IMR-90 (cell line): ENCODE data around the gene FARSB. TPM values are rescaled to one million over a fixed set of nuclear protein-coding genes. Genes with fewer than 3 reads are reported as not detected.

Experiments used
- ATAC-seq: fragments of 200-7000 bp; cut with Tn5 transposase; 2 replicates; pipeline ENCODE4 v1.9.1; 2020; ENCODE audit warnings: low read depth, mild to moderate bottlenecking, moderate library complexity
- BruUV-seq: library from RNA; stranded (reverse); fragments of 400-500 nt; replicated peaks from 2 replicates; lab custom pipeline; 2021; lab: Mats Ljungman, UMichigan
- CTCF ChIA-PET: fragments of 300-600 bp; formaldehyde crosslinking; extraction: SDS; loops from one replicate; lab custom pipeline; 2021; ENCODE audit warnings: antibody characterized with exemption; lab: Yijun Ruan, JAX
- POLR2A ChIA-PET: fragments of 300-600 bp; sonication (Branson Sonifier 250); formaldehyde crosslinking; loops from one replicate; lab custom pipeline; 2022; ENCODE audit warnings: antibody characterized with exemption; ENCODE audit not compliant: unreplicated experiment; lab: Charles Lee
- DNase-seq: peaks from one replicate; pipeline ENCODE4 v3.0.0; 2013
- H2AFZ ChIP-seq: replicated peaks from 2 replicates; pipeline ENCODE3; 2013; ENCODE audit warnings: low read length, mild to moderate bottlenecking; ENCODE audit not compliant: poor library complexity
- H2AK5ac ChIP-seq: 2 replicates; pipeline ENCODE4 v1.6.1; 2013; ENCODE audit warnings: low read depth, low read length, inconsistent platforms
- H2AK9ac ChIP-seq: replicated peaks from 2 replicates; pipeline ENCODE3; 2013; ENCODE audit warnings: mild to moderate bottlenecking, low read depth, low read length, moderate library complexity; ENCODE audit not compliant: poor library complexity
- H2BK120ac ChIP-seq: 2 replicates; pipeline ENCODE4 v1.6.1; 2013; ENCODE audit warnings: low read depth, low read length, inconsistent platforms
- H2BK15ac ChIP-seq: 3 replicates; pipeline ENCODE4 v1.6.1; 2013; ENCODE audit warnings: low read depth, low read length, inconsistent platforms
- H2BK20ac ChIP-seq: 2 replicates; pipeline ENCODE4 v1.6.1; 2013; ENCODE audit warnings: low read depth, mild to moderate bottlenecking, inconsistent platforms, low read length, moderate library complexity
- H2BK5ac ChIP-seq: 2 replicates; pipeline ENCODE4 v1.6.1; 2013; ENCODE audit warnings: mild to moderate bottlenecking, low read depth, low read length, inconsistent platforms; ENCODE audit not compliant: poor library complexity, severe bottlenecking
- H3K14ac ChIP-seq: replicated peaks from 2 replicates; pipeline ENCODE4 v1.6.1; 2013; ENCODE audit warnings: low read depth, low read length, inconsistent platforms
- H3K18ac ChIP-seq: 2 replicates; pipeline ENCODE4 v1.6.1; 2013; ENCODE audit warnings: low read depth, low read length, control low read depth
- H3K23ac ChIP-seq: 2 replicates; pipeline ENCODE4 v1.6.1; 2013; ENCODE audit warnings: low read depth, low read length, inconsistent platforms
- H3K27ac ChIP-seq: 2 replicates; pipeline ENCODE4 v1.5.1; 2013; ENCODE audit warnings: mild to moderate bottlenecking, control low read depth, low read length; ENCODE audit not compliant: insufficient read depth
- H3K27me3 ChIP-seq: 2 replicates; pipeline ENCODE4 v1.6.1; 2013; ENCODE audit warnings: low read length; ENCODE audit not compliant: control insufficient read depth, insufficient read depth
- H3K36me3 ChIP-seq: 2 replicates; pipeline ENCODE4 v1.6.1; 2013; ENCODE audit warnings: low read length, mixed read lengths; ENCODE audit not compliant: control insufficient read depth, insufficient read depth
- H3K4ac ChIP-seq: 2 replicates; pipeline ENCODE4 v1.6.1; 2013; ENCODE audit warnings: low read depth, low read length, inconsistent platforms
- H3K4me1 ChIP-seq: 2 replicates; pipeline ENCODE4 v1.6.1; 2013; ENCODE audit warnings: low read length, mixed read lengths; ENCODE audit not compliant: control insufficient read depth, insufficient read depth
- H3K4me2 ChIP-seq: 2 replicates; pipeline ENCODE4 v1.6.1; 2013; ENCODE audit warnings: low read depth, mild to moderate bottlenecking, control low read depth, low read length, moderate library complexity
- H3K4me3 ChIP-seq: 2 replicates; pipeline ENCODE4 v1.5.1; 2013; ENCODE audit warnings: low read depth, mild to moderate bottlenecking, control low read depth, low read length, moderate library complexity; ENCODE audit not compliant: insufficient read depth
- H3K56ac ChIP-seq: 2 replicates; pipeline ENCODE4 v1.6.1; 2013; ENCODE audit warnings: low read length, inconsistent platforms; ENCODE audit not compliant: insufficient read depth; ENCODE audit errors: extremely low read depth
- H3K79me1 ChIP-seq, 2 experiments: 2 replicates each; pipeline ENCODE4 v1.6.1; 2013; ENCODE audit warnings: low read length in 2 of 2, inconsistent platforms in 1 of 2, low read depth in 1 of 2
- H3K9ac ChIP-seq: 2 replicates; pipeline ENCODE4 v1.6.1; 2013; ENCODE audit warnings: low read depth, low read length, control low read depth
- H3K9me1 ChIP-seq: 2 replicates; pipeline ENCODE4 v1.6.1; 2013; ENCODE audit warnings: low read length, inconsistent platforms; ENCODE audit not compliant: insufficient read depth
- H3K9me3 ChIP-seq: 2 replicates; pipeline ENCODE4 v1.6.1; 2013; ENCODE audit warnings: low read length; ENCODE audit not compliant: control insufficient read depth, insufficient read depth
- H4K20me1 ChIP-seq: 2 replicates; pipeline ENCODE4 v1.6.1; 2013; ENCODE audit warnings: low read length, inconsistent platforms; ENCODE audit not compliant: insufficient read depth
- H4K5ac ChIP-seq: 2 replicates; pipeline ENCODE4 v1.6.1; 2013; ENCODE audit warnings: mild to moderate bottlenecking, low read depth, low read length, control low read depth
- H4K8ac ChIP-seq, 2 experiments: 2 replicates each; pipeline ENCODE4 v1.6.1; 2013; ENCODE audit warnings: low read depth in 2 of 2, low read length in 2 of 2, control low read depth in 1 of 2, inconsistent platforms in 1 of 2
- H4K91ac ChIP-seq: 2 replicates; pipeline ENCODE4 v1.6.1; 2013; ENCODE audit warnings: low read depth, low read length, inconsistent platforms; ENCODE audit not compliant: insufficient read depth
- BHLHE40 ChIP-seq: fragments of 150-350 bp; IDR thresholded peaks from 2 replicates; pipeline ENCODE4 v1.6.1; 2016; ENCODE audit warnings: mild to moderate bottlenecking, low read depth, low read length
- CEBPB ChIP-seq: IDR thresholded peaks from 2 replicates; pipeline ENCODE4 v1.6.1; 2012; ENCODE audit warnings: low read depth, low read length, improper control_type of control experiment
- CHD1 ChIP-seq: IDR thresholded peaks from 2 replicates; pipeline ENCODE4 v1.6.1; 2012; ENCODE audit warnings: low read depth, low read length, improper control_type of control experiment
- FOS ChIP-seq: fragments of 150-350 bp; IDR thresholded peaks from 2 replicates; pipeline ENCODE4 v1.6.1; 2016; ENCODE audit warnings: low read depth, low read length
- MAFK ChIP-seq: IDR thresholded peaks from 2 replicates; pipeline ENCODE4 v1.6.1; 2012; ENCODE audit warnings: low read depth, low read length, improper control_type of control experiment
- MAZ ChIP-seq: IDR thresholded peaks from 2 replicates; pipeline ENCODE4 v1.6.1; 2012; ENCODE audit warnings: low read depth, mild to moderate bottlenecking, low read length, improper control_type of control experiment, moderate library complexity, borderline replicate concordance
- MXI1 ChIP-seq: IDR thresholded peaks from 2 replicates; pipeline ENCODE4 v1.6.1; 2012; ENCODE audit warnings: low read depth, mild to moderate bottlenecking, low read length, moderate library complexity, borderline replicate concordance
- NFE2L2 ChIP-seq: fragments of 150-350 bp; IDR thresholded peaks from 2 replicates; pipeline ENCODE4 v1.6.1; 2016; ENCODE audit warnings: low read depth, mild to moderate bottlenecking, low read length
- POLR2A ChIP-seq: IDR thresholded peaks from 2 replicates; pipeline ENCODE4 v1.6.1; 2012; ENCODE audit warnings: mild to moderate bottlenecking, low read depth, low read length
- RAD21 ChIP-seq: IDR thresholded peaks from 2 replicates; pipeline ENCODE4 v1.6.1; 2012; ENCODE audit warnings: low read length, improper control_type of control experiment
- RCOR1 ChIP-seq: IDR thresholded peaks from 2 replicates; pipeline ENCODE4 v1.6.1; 2012; ENCODE audit warnings: mild to moderate bottlenecking, low read length, improper control_type of control experiment; ENCODE audit not compliant: insufficient replicate concordance
- RFX5 ChIP-seq: IDR thresholded peaks from 2 replicates; pipeline ENCODE4 v1.8.0; 2012; ENCODE audit warnings: low read depth, mild to moderate bottlenecking, low read length, moderate library complexity
- USF2 ChIP-seq: fragments of 150-350 bp; IDR thresholded peaks from 2 replicates; pipeline ENCODE4 v1.6.1; 2017; ENCODE audit warnings: mild to moderate bottlenecking, antibody characterized with exemption, low read length, low read depth
- WGBS, 2 experiments: methylation state at CpG; one replicate each; pipeline versions ENCODE4 v1.1.5 to v1.1.7; 2013; ENCODE audit warnings: missing lambda C conversion rate in 2 of 2; ENCODE audit not compliant: insufficient read length in 1 of 2; ENCODE audit errors: extremely low coverage in 2 of 2; 5-methylcytosine and 5-hydroxymethylcytosine counted together
- dilution Hi-C: fragments of 300-500 bp; cut with HindIII; formaldehyde crosslinking; loops from one replicate; pipeline ENCODE4 v1.14.3; 2018; ENCODE audit warnings: low sequenced_read_pairs; ENCODE audit not compliant: unreplicated experiment
- in situ Hi-C: fragments of 300-500 bp; cut with MboI; formaldehyde crosslinking; loops from 3 replicates; pipeline ENCODE4 v1.14.3; 2019; ENCODE audit warnings: low sequenced_read_pairs, inconsistent platforms, mixed read lengths
- intact Hi-C: fragments of 100-400 bp; cut with micrococcal nuclease; formaldehyde crosslinking; loops from 2 replicates; pipeline ENCODE4 v1.10.0; 2022
- polyA plus RNA-seq, 3 experiments: library from polyadenylated mRNA; depleted of rRNA; stranded (reverse); fragments of >200 nt; gene quantifications; 2 replicates each; pipeline ENCODE4 v1.2.3, GENCODE V29; 2012; ENCODE audit warnings: low replicate concordance in 1 of 3
- total RNA-seq: library from RNA; depleted of rRNA; stranded (reverse); fragments of >200 nt; gene quantifications from 2 replicates; pipeline ENCODE4 v1.2.3, GENCODE V29; 2012
- TF ChIP-seq, protein P1 (sequence below): fragments of 150-350 bp; IDR thresholded peaks from 2 replicates; pipeline ENCODE4 v1.6.1; 2016; ENCODE audit warnings: low read depth, mild to moderate bottlenecking, low read length, moderate library complexity, borderline replicate concordance
- TF ChIP-seq, protein P2 (sequence below): conservative IDR thresholded peaks from 2 replicates; pipeline ENCODE4 v1.5.1; 2012; ENCODE audit warnings: mild to moderate bottlenecking, low read depth, low read length, improper control_type of control experiment

FARSB gene
- total and polyA plus RNA-seq, 2 of the 4 experiments (the other 2 are of a cell fraction), result 21.1 to 32.5 TPM

GRCh38 chr2:222608081-222608480 lies 47.8 kb downstream of the FARSB start:
- no peak overlapping the region for H3K23ac ChIP-seq
- ChIA-PET CTCF (no interaction called here), POLR2A (no interaction called here)
- H3K4me3 ChIP-seq, result no peak overlapping the region
- ATAC-seq (no peak), DNase-seq (no peak)
- H2AK9ac ChIP-seq, result no peak overlapping the region
- dilution Hi-C loops, result no loop called here
- H4K91ac ChIP-seq, result no peak overlapping the region
- H2BK5ac ChIP-seq, result no peak overlapping the region
- no peak overlapping the region for H3K18ac ChIP-seq
- no peaks in the 10 kb centered on the region for H3K9me3 ChIP-seq
- no CpG with 5 or more reads among the region's 4 CpGs for WGBS, 2 experiments
- no peak overlapping the region for H3K14ac ChIP-seq
- no peaks in the 10 kb centered on the region for H3K4me1 ChIP-seq
- no peak for TF ChIP-seq MAZ
- TF ChIP-seq POLR2A, result no peak
- TF ChIP-seq RCOR1, result no peak
- TF ChIP-seq NFE2L2, result no peak
- TF ChIP-seq BHLHE40, result no peak
- TF ChIP-seq CHD1, result no peak
- TF ChIP-seq FOS, result no peak
- no peak for TF ChIP-seq CEBPB
- TF ChIP-seq, protein P1, sequence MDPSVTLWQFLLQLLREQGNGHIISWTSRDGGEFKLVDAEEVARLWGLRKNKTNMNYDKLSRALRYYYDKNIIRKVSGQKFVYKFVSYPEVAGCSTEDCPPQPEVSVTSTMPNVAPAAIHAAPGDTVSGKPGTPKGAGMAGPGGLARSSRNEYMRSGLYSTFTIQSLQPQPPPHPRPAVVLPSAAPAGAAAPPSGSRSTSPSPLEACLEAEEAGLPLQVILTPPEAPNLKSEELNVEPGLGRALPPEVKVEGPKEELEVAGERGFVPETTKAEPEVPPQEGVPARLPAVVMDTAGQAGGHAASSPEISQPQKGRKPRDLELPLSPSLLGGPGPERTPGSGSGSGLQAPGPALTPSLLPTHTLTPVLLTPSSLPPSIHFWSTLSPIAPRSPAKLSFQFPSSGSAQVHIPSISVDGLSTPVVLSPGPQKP, result no peak
- TF ChIP-seq RFX5, result no peak
- no peak for TF ChIP-seq USF2
- no peak for TF ChIP-seq RAD21
- no peak for TF ChIP-seq MXI1
- TF ChIP-seq MAFK, result no peak
- TF ChIP-seq, protein P2, sequence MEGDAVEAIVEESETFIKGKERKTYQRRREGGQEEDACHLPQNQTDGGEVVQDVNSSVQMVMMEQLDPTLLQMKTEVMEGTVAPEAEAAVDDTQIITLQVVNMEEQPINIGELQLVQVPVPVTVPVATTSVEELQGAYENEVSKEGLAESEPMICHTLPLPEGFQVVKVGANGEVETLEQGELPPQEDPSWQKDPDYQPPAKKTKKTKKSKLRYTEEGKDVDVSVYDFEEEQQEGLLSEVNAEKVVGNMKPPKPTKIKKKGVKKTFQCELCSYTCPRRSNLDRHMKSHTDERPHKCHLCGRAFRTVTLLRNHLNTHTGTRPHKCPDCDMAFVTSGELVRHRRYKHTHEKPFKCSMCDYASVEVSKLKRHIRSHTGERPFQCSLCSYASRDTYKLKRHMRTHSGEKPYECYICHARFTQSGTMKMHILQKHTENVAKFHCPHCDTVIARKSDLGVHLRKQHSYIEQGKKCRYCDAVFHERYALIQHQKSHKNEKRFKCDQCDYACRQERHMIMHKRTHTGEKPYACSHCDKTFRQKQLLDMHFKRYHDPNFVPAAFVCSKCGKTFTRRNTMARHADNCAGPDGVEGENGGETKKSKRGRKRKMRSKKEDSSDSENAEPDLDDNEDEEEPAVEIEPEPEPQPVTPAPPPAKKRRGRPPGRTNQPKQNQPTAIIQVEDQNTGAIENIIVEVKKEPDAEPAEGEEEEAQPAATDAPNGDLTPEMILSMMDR, result no peak
- no TSS peak for BruUV-seq
- no peak overlapping the region for H3K4me2 ChIP-seq
- H3K56ac ChIP-seq, result no peak overlapping the region
- H3K27me3 ChIP-seq, result no peaks in the 10 kb centered on the region
- H2AFZ ChIP-seq, result no peak overlapping the region
- H3K9me1 ChIP-seq, result no peaks in the 10 kb centered on the region
- H3K9ac ChIP-seq, result no peak overlapping the region
- H2BK120ac ChIP-seq, result no peak overlapping the region
- no peak overlapping the region for H2BK20ac ChIP-seq
- no peak overlapping the region for H2AK5ac ChIP-seq
- H4K5ac ChIP-seq, result no peak overlapping the region
- in situ Hi-C loops, result no loop called here
- H4K20me1 ChIP-seq, result no peaks in the 10 kb centered on the region
- H3K79me1 ChIP-seq, result peaks cover 0 to 8% of the 10 kb centered on the region in 2 experiments; a peak in 1 of 4 replicates
- H2BK15ac ChIP-seq, result no peak overlapping the region
- no peak overlapping the region for H4K8ac ChIP-seq
- H3K36me3 ChIP-seq, result peaks cover 3% of the 10 kb centered on the region
- H3K27ac ChIP-seq, result no peak overlapping the region
- no peak overlapping the region for H3K4ac ChIP-seq
- intact Hi-C loops, result no loop called here
